Skeletal muscle satellite cell (primary cell): ENCODE data around the gene OSGIN1.
"Not testable (repeated sequence)": the region's sequence is repeated elsewhere in the genome, so short reads cannot be mapped to it uniquely, and the experiment has no call there.

Experiments used
- H3K27me3 ChIP-seq: 2 replicates; pipeline ENCODE4 v1.7.0; 2013; ENCODE audit warnings: low read length; ENCODE audit not compliant: control insufficient read depth, insufficient read depth
- H3K36me3 ChIP-seq: 2 replicates; pipeline ENCODE4 v1.7.0; 2013; ENCODE audit warnings: mild to moderate bottlenecking, control low read depth, low read length; ENCODE audit not compliant: insufficient read depth
- H3K4me1 ChIP-seq: 2 replicates; pipeline ENCODE4 v1.7.0; 2013; ENCODE audit warnings: low read length; ENCODE audit not compliant: control insufficient read depth, insufficient read depth
- H3K4me2 ChIP-seq: 2 replicates; pipeline ENCODE4 v1.7.0; 2013; ENCODE audit warnings: mild to moderate bottlenecking, low read length
- H3K4me3 ChIP-seq: 2 replicates; pipeline ENCODE4 v1.7.0; 2013; ENCODE audit warnings: low read length
- H3K9ac ChIP-seq: 2 replicates; pipeline ENCODE4 v1.7.0; 2013; ENCODE audit warnings: mild to moderate bottlenecking, low read depth, low read length, moderate library complexity
- H3K9me3 ChIP-seq: replicated peaks from 2 replicates; pipeline ENCODE4 v1.7.0; 2013; ENCODE audit warnings: mild to moderate bottlenecking, control low read depth, low read length

Gene OSGIN1

GRCh38 chr16:83937267-83937666, 15.8 kb upstream of the OSGIN1 start:
- no peak overlapping the region for H3K4me2 ChIP-seq
- peaks cover 7% of the 10 kb centered on the region for H3K4me1 ChIP-seq
- H3K9ac ChIP-seq: no peak overlapping the region
- no peaks in the 10 kb centered on the region for H3K9me3 ChIP-seq
- H3K36me3 ChIP-seq: no peaks in the 10 kb centered on the region
- no peak overlapping the region for H3K4me3 ChIP-seq
- H3K27me3 ChIP-seq: peaks cover 37% of the 10 kb centered on the region

DNA sequence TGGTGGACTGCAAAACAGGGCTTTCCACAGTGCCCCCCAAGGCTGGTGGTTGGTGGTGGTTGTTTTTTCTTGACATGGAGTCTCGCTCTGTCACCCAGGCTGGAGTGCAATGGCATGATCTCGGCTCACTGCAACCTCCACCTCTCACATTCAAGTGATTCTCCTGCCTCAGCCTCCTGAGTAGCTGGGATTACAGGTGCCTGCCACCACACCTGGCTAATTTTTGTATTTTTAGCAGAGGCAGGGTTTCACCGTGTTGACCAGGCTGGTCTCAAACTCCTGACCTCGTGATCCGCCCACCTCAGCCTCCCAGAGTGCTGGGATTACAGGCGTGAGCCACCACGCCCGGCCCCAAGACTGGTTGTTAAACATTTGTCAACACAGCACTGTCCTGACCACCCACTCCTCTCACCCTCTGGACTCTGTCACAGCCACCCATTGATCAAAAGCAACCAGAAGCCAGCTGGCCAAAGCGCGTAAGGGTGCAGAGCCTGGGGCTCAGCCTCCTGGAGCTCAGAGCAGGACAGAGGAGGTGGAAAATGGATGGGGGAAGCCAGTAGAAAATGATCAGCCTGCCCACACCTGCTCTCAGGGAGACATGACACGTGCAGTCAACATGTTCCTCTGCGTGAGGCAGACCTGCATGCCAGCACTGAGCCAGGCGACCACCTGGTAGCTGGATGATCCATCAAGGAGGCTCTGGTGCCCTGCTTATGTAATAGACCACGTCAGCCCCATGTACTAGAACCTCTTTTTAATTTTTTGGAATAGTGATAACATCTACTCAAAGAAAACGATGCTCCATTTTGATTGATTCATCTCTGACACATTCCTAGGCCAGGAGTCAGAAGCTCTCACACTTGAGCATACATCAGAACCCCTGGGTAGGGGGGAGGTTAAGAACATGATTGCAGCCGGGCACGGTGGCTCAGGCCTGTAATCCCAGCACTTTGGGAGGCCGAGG, 14.8 kb upstream of the OSGIN1 start:
- Histone ChIP-seq H3K27me3 (peaks cover 42% of the 10 kb centered on the region), H3K4me2 (no peak overlapping the region), H3K9ac (no peak overlapping the region), H3K36me3 (no peaks in the 10 kb centered on the region), H3K4me1 (peaks cover 7% of the 10 kb centered on the region), H3K9me3 (no peaks in the 10 kb centered on the region), H3K4me3 (no peak overlapping the region)

- Histone ChIP-seq H3K9ac (no peak overlapping the region), H3K4me2 (no peak overlapping the region), H3K27me3 (peaks cover 33% of the 10 kb centered on the region)
These were observed 13.7 kb upstream of the OSGIN1 start for GRCh38 chr16:83939266-83939855.

DNA sequence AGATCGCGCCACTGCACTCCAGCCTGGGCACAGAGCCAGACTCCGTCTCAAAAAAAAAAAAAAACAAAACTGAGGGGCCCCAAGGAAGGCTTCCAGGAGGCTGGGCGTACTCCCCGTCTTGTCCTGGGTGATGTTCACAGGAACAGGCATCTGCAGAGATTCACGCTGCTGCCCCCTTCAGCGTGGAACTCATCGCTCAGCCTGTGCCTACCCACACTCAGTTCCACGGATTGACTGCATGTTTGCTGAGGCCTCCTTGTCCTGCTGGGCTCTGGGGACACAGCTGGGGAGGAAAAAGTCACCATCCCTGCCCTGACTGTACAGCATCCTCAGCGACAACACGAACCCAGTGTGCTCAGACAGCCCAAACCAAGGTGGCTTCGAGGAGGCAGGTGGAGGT, 12.9 kb upstream of the OSGIN1 start:
- H3K4me2 ChIP-seq: no peak overlapping the region
- no peaks in the 10 kb centered on the region for H3K9me3 ChIP-seq
- peaks cover 27% of the 10 kb centered on the region for H3K27me3 ChIP-seq
- no peak overlapping the region for H3K4me3 ChIP-seq
- H3K36me3 ChIP-seq: no peaks in the 10 kb centered on the region
- no peaks in the 10 kb centered on the region for H3K4me1 ChIP-seq
- no peak overlapping the region for H3K9ac ChIP-seq

More at GRCh38 chr16:83939266-83939855, 13.7 kb upstream of the OSGIN1 start:
- Histone ChIP-seq H3K4me1 (no peaks in the 10 kb centered on the region), H3K4me3 (no peak overlapping the region), H3K9me3 (no peaks in the 10 kb centered on the region), H3K36me3 (no peaks in the 10 kb centered on the region)

- H3K9me3 ChIP-seq: no peaks in the 10 kb centered on the region
- H3K4me1 ChIP-seq: no peaks in the 10 kb centered on the region
- H3K27me3 ChIP-seq: peaks cover 23% of the 10 kb centered on the region
- H3K4me2 ChIP-seq: no peak overlapping the region
- H3K9ac ChIP-seq: no peak overlapping the region
- no peak overlapping the region for H3K4me3 ChIP-seq
- H3K36me3 ChIP-seq: no peaks in the 10 kb centered on the region
These were observed 12.2 kb upstream of the OSGIN1 start for GRCh38 chr16:83940630-83941378.

DNA sequence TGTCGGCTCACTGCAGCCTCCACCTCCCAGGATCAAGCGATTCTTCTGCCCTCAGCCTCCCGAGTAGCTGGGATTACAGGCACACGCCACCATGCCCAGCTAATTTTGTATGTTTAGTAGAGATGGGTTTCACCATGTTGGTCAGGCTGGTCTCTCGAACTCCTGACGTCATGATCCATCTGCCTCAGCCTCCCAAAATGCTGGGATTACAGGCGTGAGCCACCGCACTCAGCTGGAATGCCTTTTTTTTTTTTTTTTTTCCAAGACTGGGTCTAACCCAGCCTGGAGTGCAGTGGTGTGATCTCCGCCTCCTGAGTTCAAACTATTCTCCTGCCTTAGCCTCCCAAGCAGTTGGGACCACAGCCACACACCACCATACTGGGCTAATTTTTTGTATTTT, 11.5 kb upstream of the OSGIN1 start:
- not testable (repeated sequence) for H3K9me3 ChIP-seq, H3K9ac ChIP-seq, H3K36me3 ChIP-seq, H3K4me3 ChIP-seq, H3K4me1 ChIP-seq, H3K4me2 ChIP-seq
- H3K27me3 ChIP-seq: peaks cover 23% of the 10 kb centered on the region

- Histone ChIP-seq H3K9me3 (no peaks in the 10 kb centered on the region), H3K9ac (no peak overlapping the region), H3K4me2 (no peak overlapping the region), H3K27me3 (peaks cover 18% of the 10 kb centered on the region), H3K36me3 (no peaks in the 10 kb centered on the region), H3K4me3 (no peak overlapping the region), H3K4me1 (no peaks in the 10 kb centered on the region)
These were observed 11.0 kb upstream of the OSGIN1 start for GRCh38 chr16:83942074-83942473.

DNA sequence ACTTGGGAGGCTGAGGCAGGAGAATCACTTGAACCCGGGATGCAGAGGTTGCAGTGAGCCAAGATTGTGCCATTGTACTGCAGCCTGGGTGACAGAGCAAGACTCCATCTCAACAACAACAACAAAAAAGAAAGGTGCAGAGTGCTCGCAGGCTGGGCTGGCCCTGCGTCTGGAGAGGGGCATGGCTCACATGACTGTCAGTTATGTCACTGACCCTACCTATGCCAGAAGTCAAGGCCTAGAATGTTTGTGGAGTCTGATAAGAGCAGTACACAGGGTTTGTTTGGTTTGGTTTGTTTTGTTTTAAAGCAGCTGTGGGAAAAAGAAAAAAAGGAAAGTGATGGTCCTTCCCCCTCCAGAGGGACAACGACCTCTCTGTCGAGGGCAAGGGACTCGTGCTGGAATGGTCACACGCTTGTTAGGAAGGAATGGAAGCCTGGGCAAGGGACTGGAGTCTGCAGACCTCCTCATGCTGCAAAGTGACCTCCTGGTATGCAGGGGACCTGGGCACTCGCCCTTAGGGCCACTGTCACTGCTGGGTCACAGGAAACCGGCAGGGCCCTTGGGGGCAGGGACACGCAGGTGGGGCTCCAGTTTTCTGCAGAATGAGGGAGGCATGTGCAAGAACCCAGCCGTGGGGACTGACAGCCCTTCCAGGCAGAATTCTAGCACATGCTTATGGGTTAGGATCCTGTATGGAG, 10.1 kb upstream of the OSGIN1 start:
- Histone ChIP-seq H3K4me3 (no peak overlapping the region), H3K9me3 (no peaks in the 10 kb centered on the region), H3K4me2 (no peak overlapping the region), H3K9ac (no peak overlapping the region), H3K27me3 (peaks cover 11% of the 10 kb centered on the region), H3K4me1 (no peaks in the 10 kb centered on the region), H3K36me3 (no peaks in the 10 kb centered on the region)

- no peak overlapping the region for H3K4me3 ChIP-seq
- no peak overlapping the region for H3K4me2 ChIP-seq
- no peaks in the 10 kb centered on the region for H3K9me3 ChIP-seq
- H3K4me1 ChIP-seq: no peaks in the 10 kb centered on the region
- H3K27me3 ChIP-seq: peaks cover 11% of the 10 kb centered on the region
- H3K36me3 ChIP-seq: no peaks in the 10 kb centered on the region
- H3K9ac ChIP-seq: no peak overlapping the region
These were observed 9.5 kb upstream of the OSGIN1 start for GRCh38 chr16:83943516-83944050.

DNA sequence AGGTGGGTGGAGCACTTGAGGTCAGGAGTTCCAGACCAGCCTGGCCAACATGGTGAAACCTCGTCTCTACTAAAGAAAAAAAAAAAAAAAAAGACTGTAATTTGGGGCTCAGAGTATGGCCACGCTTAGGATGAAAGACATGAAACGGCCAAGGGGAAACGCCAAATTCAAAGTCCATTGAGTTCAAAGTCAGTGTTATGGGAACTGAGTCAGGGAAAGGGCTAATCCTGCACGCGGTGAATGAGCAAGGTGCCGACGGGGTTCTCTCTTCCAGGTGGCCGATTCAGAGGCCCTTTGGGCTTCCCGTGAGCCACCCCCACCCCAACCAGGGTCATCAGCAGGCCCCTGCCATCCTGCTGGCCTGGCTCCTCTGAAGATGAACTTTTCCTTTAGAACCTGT, 7.5 kb upstream of the OSGIN1 start:
- no peak overlapping the region for H3K4me2 ChIP-seq
- H3K4me1 ChIP-seq: no peaks in the 10 kb centered on the region
- no peaks in the 10 kb centered on the region for H3K36me3 ChIP-seq
- H3K4me3 ChIP-seq: no peak overlapping the region
- H3K27me3 ChIP-seq: peaks cover 6% of the 10 kb centered on the region
- H3K9ac ChIP-seq: no peak overlapping the region
- no peaks in the 10 kb centered on the region for H3K9me3 ChIP-seq
